Measurements from ENCODE around the gene NVL.
A peak's percentile ranks its signal among the peaks of the same experiment; 100 is the strongest.

The NVL gene

GRCh38 chr1:224193319-224193966, 136.5 kb downstream of the NVL start (continued):
- TF ChIP-seq ZNF600 (tag by site-specific recombination; IDR thresholded peaks at IDR 0.05), result no peak

DNA sequence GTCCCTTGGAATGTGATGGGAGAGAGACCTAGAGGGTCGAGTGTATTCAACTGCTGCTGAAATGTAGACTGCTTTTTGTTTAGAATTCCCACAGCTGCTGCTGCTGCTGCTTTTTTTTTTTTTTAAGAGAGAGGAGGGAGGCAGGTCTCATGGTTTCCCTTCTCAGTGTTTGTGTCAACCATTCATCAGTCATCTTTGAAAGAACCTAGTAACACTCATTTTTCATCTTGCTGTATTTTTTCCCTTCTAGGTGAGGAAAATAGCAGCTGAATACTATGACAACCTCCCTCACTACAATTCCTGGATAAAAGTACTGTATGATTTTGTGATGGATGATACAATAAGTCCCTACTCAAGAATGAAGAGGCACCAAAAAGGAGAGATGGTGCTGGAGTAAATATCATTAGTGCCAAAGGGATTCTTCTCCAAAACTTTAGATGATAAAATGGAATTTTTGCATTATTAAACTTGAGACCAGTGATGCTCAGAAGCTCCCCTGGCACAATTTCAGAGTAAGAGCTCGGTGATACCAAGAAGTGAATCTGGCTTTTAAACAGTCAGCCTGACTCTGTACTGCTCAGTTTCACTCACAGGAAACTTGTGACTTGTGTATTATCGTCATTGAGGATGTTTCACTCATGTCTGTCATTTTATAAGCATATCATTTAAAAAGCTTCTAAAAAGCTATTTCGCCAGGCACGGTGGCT, 137.7 kb downstream of the NVL start:
- Histone ChIP-seq H3K36me3 (ENCODE audit: control insufficient read depth in 2 of 2, insufficient read depth in 1 of 2, low read length in 2 of 2) (peaks cover 52% of the 10 kb centered on the region in 2 experiments), H3K27ac (ENCODE audit: extremely low read depth, low read depth, low read length) (no peak overlapping the region), H3K4me1 (ENCODE audit: control insufficient read depth, insufficient read depth, low read length) (no peaks in the 10 kb centered on the region), H3K9me3 (ENCODE audit: control insufficient read depth, insufficient read depth, low read depth, low read length) (no peaks in the 10 kb centered on the region), H3K4me3 (ENCODE audit: low read depth, low read length) (no peak overlapping the region)
- TF ChIP-seq MYNN (tag by site-specific recombination; IDR thresholded peaks at IDR 0.05; ENCODE audit: borderline replicate concordance) (peak; percentile 68; the same call in 1 of the 2 replicates), ZNF610 (tag by site-specific recombination; IDR thresholded peaks at IDR 0.05; ENCODE audit: borderline replicate concordance) (no peak), SP2 (tag by site-specific recombination; IDR thresholded peaks at IDR 0.05) (no peak)
- TF ChIP-seq, protein P1, sequence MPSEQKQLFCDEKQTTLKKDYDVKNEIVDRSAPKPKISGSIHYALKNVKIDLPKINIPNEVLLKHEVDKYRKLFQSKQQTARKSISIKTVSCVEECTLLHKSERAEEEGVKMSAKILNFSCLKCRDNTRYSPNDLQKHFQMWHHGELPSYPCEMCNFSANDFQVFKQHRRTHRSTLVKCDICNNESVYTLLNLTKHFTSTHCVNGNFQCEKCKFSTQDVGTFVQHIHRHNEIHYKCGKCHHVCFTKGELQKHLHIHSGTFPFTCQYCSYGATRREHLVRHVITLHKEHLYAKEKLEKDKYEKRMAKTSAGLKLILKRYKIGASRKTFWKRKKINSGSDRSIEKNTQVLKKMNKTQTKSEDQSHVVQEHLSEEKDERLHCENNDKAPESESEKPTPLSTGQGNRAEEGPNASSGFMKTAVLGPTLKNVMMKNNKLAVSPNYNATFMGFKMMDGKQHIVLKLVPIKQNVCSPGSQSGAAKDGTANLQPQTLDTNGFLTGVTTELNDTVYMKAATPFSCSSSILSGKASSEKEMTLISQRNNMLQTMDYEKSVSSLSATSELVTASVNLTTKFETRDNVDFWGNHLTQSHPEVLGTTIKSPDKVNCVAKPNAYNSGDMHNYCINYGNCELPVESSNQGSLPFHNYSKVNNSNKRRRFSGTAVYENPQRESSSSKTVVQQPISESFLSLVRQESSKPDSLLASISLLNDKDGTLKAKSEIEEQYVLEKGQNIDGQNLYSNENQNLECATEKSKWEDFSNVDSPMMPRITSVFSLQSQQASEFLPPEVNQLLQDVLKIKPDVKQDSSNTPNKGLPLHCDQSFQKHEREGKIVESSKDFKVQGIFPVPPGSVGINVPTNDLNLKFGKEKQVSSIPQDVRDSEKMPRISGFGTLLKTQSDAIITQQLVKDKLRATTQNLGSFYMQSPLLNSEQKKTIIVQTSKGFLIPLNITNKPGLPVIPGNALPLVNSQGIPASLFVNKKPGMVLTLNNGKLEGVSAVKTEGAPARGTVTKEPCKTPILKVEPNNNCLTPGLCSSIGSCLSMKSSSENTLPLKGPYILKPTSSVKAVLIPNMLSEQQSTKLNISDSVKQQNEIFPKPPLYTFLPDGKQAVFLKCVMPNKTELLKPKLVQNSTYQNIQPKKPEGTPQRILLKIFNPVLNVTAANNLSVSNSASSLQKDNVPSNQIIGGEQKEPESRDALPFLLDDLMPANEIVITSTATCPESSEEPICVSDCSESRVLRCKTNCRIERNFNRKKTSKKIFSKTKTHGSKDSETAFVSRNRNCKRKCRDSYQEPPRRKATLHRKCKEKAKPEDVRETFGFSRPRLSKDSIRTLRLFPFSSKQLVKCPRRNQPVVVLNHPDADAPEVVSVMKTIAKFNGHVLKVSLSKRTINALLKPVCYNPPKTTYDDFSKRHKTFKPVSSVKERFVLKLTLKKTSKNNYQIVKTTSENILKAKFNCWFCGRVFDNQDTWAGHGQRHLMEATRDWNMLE (tag by site-specific recombination; conservative IDR thresholded peaks at IDR 0.05; ENCODE audit: low read depth), result no peak
- ChIA-PET POLR2A (interaction anchor here (1.5 to 2.7 kb wide), 2 partner anchors 8 to 9 kb away, joined by 3 to 13 read pairs; partner anchors contain the start of gene DEGS1), CTCF (interaction anchor here (0.5 to 0.9 kb wide), 3 partner anchors 128 to 379 kb away, joined by 3 read pairs; no protein-coding TSS in a partner anchor)

GRCh38 chr1:224189561-224189960, 140.4 kb downstream of the NVL start:
- H3K36me3 ChIP-seq (ENCODE audit: control insufficient read depth in 2 of 2, insufficient read depth in 1 of 2, low read length in 2 of 2), result peaks cover 68 to 76% of the 10 kb centered on the region in 2 experiments
- ChIA-PET POLR2A (no interaction called here), CTCF (interaction anchor here (0.7 to 1.0 kb wide), 2 partner anchors 19 to 51 kb away, joined by 3 read pairs; no protein-coding TSS in a partner anchor)
- H3K4me3 ChIP-seq (ENCODE audit: low read depth, low read length), result no peak overlapping the region
- H3K9me3 ChIP-seq (ENCODE audit: control insufficient read depth, insufficient read depth, low read depth, low read length), result no peaks in the 10 kb centered on the region
- no peak for TF ChIP-seq ZNF555 (tag by site-specific recombination; conservative IDR thresholded peaks at IDR 0.05)
- TF ChIP-seq KLF10 (tag by site-specific recombination; IDR thresholded peaks at IDR 0.05), result no peak
- TF ChIP-seq ZNF132 (tag by site-specific recombination; IDR thresholded peaks at IDR 0.05; ENCODE audit: borderline replicate concordance), result no peak
- no peak for TF ChIP-seq REPIN1 (tag by site-specific recombination; IDR thresholded peaks at IDR 0.05; ENCODE audit: low read depth)
- no peak for TF ChIP-seq ZNF48 (tag by site-specific recombination; IDR thresholded peaks at IDR 0.05)
- TF ChIP-seq ZNF416 (tag by site-specific recombination; IDR thresholded peaks at IDR 0.05), result no peak
- TF ChIP-seq ZNF146 (tag by site-specific recombination; IDR thresholded peaks at IDR 0.05), result no peak
- no peak for TF ChIP-seq ZNF785 (tag by site-specific recombination; IDR thresholded peaks at IDR 0.05)
- TF ChIP-seq ZNF302 (tag by site-specific recombination; IDR thresholded peaks at IDR 0.05; ENCODE audit: low read depth), result no peak
- TF ChIP-seq, protein P2, sequence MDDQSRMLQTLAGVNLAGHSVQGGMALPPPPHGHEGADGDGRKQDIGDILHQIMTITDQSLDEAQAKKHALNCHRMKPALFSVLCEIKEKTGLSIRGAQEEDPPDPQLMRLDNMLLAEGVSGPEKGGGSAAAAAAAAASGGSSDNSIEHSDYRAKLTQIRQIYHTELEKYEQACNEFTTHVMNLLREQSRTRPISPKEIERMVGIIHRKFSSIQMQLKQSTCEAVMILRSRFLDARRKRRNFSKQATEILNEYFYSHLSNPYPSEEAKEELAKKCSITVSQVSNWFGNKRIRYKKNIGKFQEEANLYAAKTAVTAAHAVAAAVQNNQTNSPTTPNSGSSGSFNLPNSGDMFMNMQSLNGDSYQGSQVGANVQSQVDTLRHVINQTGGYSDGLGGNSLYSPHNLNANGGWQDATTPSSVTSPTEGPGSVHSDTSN (CRISPR knock-in tag; IDR thresholded peaks at IDR 0.05), result no peak
- no peak for TF ChIP-seq ZNF19 (tag by site-specific recombination; IDR thresholded peaks at IDR 0.05; ENCODE audit: low read depth)
- TF ChIP-seq ZNF600 (tag by site-specific recombination; IDR thresholded peaks at IDR 0.05), result 0 out of 2 replicates have a peak, but pooled peaks have one; percentile 35
- TF ChIP-seq, protein P3, sequence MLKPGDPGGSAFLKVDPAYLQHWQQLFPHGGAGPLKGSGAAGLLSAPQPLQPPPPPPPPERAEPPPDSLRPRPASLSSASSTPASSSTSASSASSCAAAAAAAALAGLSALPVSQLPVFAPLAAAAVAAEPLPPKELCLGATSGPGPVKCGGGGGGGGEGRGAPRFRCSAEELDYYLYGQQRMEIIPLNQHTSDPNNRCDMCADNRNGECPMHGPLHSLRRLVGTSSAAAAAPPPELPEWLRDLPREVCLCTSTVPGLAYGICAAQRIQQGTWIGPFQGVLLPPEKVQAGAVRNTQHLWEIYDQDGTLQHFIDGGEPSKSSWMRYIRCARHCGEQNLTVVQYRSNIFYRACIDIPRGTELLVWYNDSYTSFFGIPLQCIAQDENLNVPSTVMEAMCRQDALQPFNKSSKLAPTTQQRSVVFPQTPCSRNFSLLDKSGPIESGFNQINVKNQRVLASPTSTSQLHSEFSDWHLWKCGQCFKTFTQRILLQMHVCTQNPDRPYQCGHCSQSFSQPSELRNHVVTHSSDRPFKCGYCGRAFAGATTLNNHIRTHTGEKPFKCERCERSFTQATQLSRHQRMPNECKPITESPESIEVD (tag by site-specific recombination; IDR thresholded peaks at IDR 0.05), result 0 out of 2 replicates have a peak, but pooled peaks have one; percentile 58
- TF ChIP-seq KLF7 (tag by site-specific recombination; IDR thresholded peaks at IDR 0.05; ENCODE audit: borderline replicate concordance), result no peak
- no peak overlapping the region for H3K27ac ChIP-seq (ENCODE audit: extremely low read depth, low read depth, low read length)
- H3K4me1 ChIP-seq (ENCODE audit: control insufficient read depth, insufficient read depth, low read length), result peaks cover 3% of the 10 kb centered on the region; the same call in 1 of the 2 replicates

Measured in HEK293 (cell line).